GM19023 (cell line): Measurements from ENCODE around the gene TSPOAP1.

ENCODE experiments used
- ATAC-seq: cut with Tn5 transposase; IDR thresholded peaks from one replicate; pipeline ENCODE4 v1.9.1; 2021; ENCODE audit warnings: mild to moderate bottlenecking, moderate library complexity; ENCODE audit not compliant: unreplicated experiment

TSPOAP1 gene

GRCh38 chr17:58340405-58340876 lies 11.8 kb upstream of the TSPOAP1 start:
- ATAC-seq: no peak

GRCh38 chr17:58339755-58340404 lies 11.3 kb upstream of the TSPOAP1 start:
- ATAC-seq: no peak

- ATAC-seq: peak; percentile 33
These were observed 10.5 kb upstream of the TSPOAP1 start for GRCh38 chr17:58338841-58339754.

GRCh38 chr17:58338454-58338840 lies 9.9 kb upstream of the TSPOAP1 start:
- ATAC-seq: peak; percentile 4

- peak; percentile 62 for ATAC-seq
These were observed 9.2 kb upstream of the TSPOAP1 start for GRCh38 chr17:58337600-58338453.

- ATAC-seq: no peak
These were observed 8.6 kb upstream of the TSPOAP1 start for GRCh38 chr17:58337210-58337599.

GRCh38 chr17:58336456-58337209 lies 8.0 kb upstream of the TSPOAP1 start:
- no peak for ATAC-seq

GRCh38 chr17:58335779-58336455 lies 7.3 kb upstream of the TSPOAP1 start:
- no peak for ATAC-seq

- ATAC-seq: no peak
These were observed 6.6 kb upstream of the TSPOAP1 start for GRCh38 chr17:58335061-58335731.

- ATAC-seq: no peak
These were observed 6.1 kb upstream of the TSPOAP1 start for GRCh38 chr17:58334661-58335060.

GRCh38 chr17:58334256-58334655 lies 5.7 kb upstream of the TSPOAP1 start:
- ATAC-seq: no peak

- ATAC-seq: no peak
These were observed 5.2 kb upstream of the TSPOAP1 start for GRCh38 chr17:58333736-58334207.

- no peak for ATAC-seq
These were observed 4.5 kb upstream of the TSPOAP1 start for GRCh38 chr17:58332778-58333735.

GRCh38 chr17:58331815-58332777 lies 3.5 kb upstream of the TSPOAP1 start:
- ATAC-seq: peak; percentile 22

- no peak for ATAC-seq
These were observed 2.6 kb upstream of the TSPOAP1 start for GRCh38 chr17:58330997-58331814.

GRCh38 chr17:58330538-58330996 lies 2.0 kb upstream of the TSPOAP1 start:
- no peak for ATAC-seq
